ENCODE results near the gene REL.

REL gene

GRCh38 chr2:60947056-60947455, 65.7 kb downstream of the REL start:
- TF ChIP-seq ZNF791 (tag by site-specific recombination; IDR thresholded peaks at IDR 0.05) = no peak
- no peak for TF ChIP-seq ZNF184 (tag by site-specific recombination; IDR thresholded peaks at IDR 0.05)
- no peak for TF ChIP-seq KLF7 (tag by site-specific recombination; IDR thresholded peaks at IDR 0.05; ENCODE audit: borderline replicate concordance)
- no peak for TF ChIP-seq ZNF324 (tag by site-specific recombination; IDR thresholded peaks at IDR 0.05)
- no peak for TF ChIP-seq ZNF629 (tag by site-specific recombination; IDR thresholded peaks at IDR 0.05)
- TF ChIP-seq EGR2 (tag by site-specific recombination; IDR thresholded peaks at IDR 0.05; ENCODE audit: low read depth) = no peak
- no peak for TF ChIP-seq ZNF133 (tag by site-specific recombination; IDR thresholded peaks at IDR 0.05)
- TF ChIP-seq ZNF670 (tag by site-specific recombination; IDR thresholded peaks at IDR 0.05; ENCODE audit: low read depth) = no peak
- TF ChIP-seq ZNF530 (tag by site-specific recombination; IDR thresholded peaks at IDR 0.05; ENCODE audit: low read depth) = no peak
- TF ChIP-seq ZFP41 (tag by site-specific recombination; IDR thresholded peaks at IDR 0.05; ENCODE audit: borderline replicate concordance) = no peak
- TF ChIP-seq HIC1 (tag by site-specific recombination; IDR thresholded peaks at IDR 0.05) = no peak
- no peaks in the 10 kb centered on the region for H3K4me1 ChIP-seq (ENCODE audit: control insufficient read depth, insufficient read depth, low read length)
- no peaks in the 10 kb centered on the region for H3K9me3 ChIP-seq (ENCODE audit: control insufficient read depth, insufficient read depth, low read depth, low read length)
- no peak overlapping the region for H3K4me3 ChIP-seq (ENCODE audit: low read depth, low read length)
- no peak overlapping the region for H3K27ac ChIP-seq (ENCODE audit: extremely low read depth, low read depth, low read length)
- H3K36me3 ChIP-seq (ENCODE audit: control insufficient read depth in 2 of 2, insufficient read depth in 1 of 2, low read length in 2 of 2) = no peaks in the 10 kb centered on the region
- CTCF ChIA-PET = interaction anchor here (0.6 to 1.3 kb wide), 4 partner anchors 9 to 189 kb away, joined by 3 to 6 read pairs (median 3); no protein-coding TSS in a partner anchor
- POLR2A ChIA-PET = no interaction called here

DNA sequence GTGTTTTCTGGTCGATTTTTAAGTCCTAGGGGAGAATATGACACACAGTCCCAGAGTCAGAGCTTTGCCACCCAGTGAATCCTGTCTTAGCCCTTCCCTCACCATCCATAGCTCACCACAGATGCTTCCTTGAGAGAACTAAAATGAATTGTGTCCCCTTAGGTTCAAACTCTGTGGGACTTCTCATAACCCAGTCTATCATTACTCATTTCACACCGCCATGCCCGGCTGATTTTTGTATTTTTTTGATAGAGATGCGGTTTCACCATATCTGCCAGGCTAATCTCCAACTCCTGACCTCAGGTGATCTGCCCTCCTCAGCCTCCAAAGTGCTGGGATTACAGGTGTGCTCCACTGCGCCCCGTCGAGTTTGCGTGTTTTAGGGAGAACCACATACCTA, 66.8 kb downstream of the REL start:
- H3K27ac ChIP-seq (ENCODE audit: extremely low read depth, low read depth, low read length) = no peak overlapping the region
- no peaks in the 10 kb centered on the region for H3K9me3 ChIP-seq (ENCODE audit: control insufficient read depth, insufficient read depth, low read depth, low read length)
- no peak for TF ChIP-seq ZNF555 (tag by site-specific recombination; conservative IDR thresholded peaks at IDR 0.05)
- TF ChIP-seq ZNF585B (tag by site-specific recombination; IDR thresholded peaks at IDR 0.05) = no peak
- TF ChIP-seq ZNF623 (tag by site-specific recombination; IDR thresholded peaks at IDR 0.05) = no peak
- TF ChIP-seq BCL11B (tag by site-specific recombination; IDR thresholded peaks at IDR 0.05; ENCODE audit: low read depth) = no peak
- peaks cover 0 to 3% of the 10 kb centered on the region in 2 experiments; a peak in 1 of 3 replicates for H3K36me3 ChIP-seq (ENCODE audit: control insufficient read depth in 2 of 2, insufficient read depth in 1 of 2, low read length in 2 of 2)
- H3K4me1 ChIP-seq (ENCODE audit: control insufficient read depth, insufficient read depth, low read length) = no peaks in the 10 kb centered on the region
- no peak overlapping the region for H3K4me3 ChIP-seq (ENCODE audit: low read depth, low read length)
- CTCF ChIA-PET = interaction anchor here (1.3 kb wide), 1 partner anchor 10 kb away, joined by 3 read pairs; no protein-coding TSS in a partner anchor
- POLR2A ChIA-PET = no interaction called here

- Histone ChIP-seq H3K4me3 (ENCODE audit: low read depth, low read length) (no peak overlapping the region), H3K27ac (ENCODE audit: extremely low read depth, low read depth, low read length) (no peak overlapping the region), H3K4me1 (ENCODE audit: control insufficient read depth, insufficient read depth, low read length) (no peaks in the 10 kb centered on the region), H3K36me3 (ENCODE audit: control insufficient read depth in 2 of 2, insufficient read depth in 1 of 2, low read length in 2 of 2) (peaks cover 0 to 3% of the 10 kb centered on the region in 2 experiments; a peak in 1 of 3 replicates), H3K9me3 (ENCODE audit: control insufficient read depth, insufficient read depth, low read depth, low read length) (no peaks in the 10 kb centered on the region)
- POLR2A ChIA-PET = no interaction called here
- CTCF ChIA-PET = no interaction called here
- TF ChIP-seq ZBTB6 (tag by site-specific recombination; IDR thresholded peaks at IDR 0.05) (no peak), SP7 (tag by site-specific recombination; IDR thresholded peaks at IDR 0.05) (no peak), ZNF530 (tag by site-specific recombination; IDR thresholded peaks at IDR 0.05; ENCODE audit: low read depth) (no peak), ZNF175 (tag by site-specific recombination; IDR thresholded peaks at IDR 0.05) (no peak), REPIN1 (tag by site-specific recombination; IDR thresholded peaks at IDR 0.05; ENCODE audit: low read depth) (no peak), ZFP69B (tag by site-specific recombination; IDR thresholded peaks at IDR 0.05) (no peak), MYNN (tag by site-specific recombination; IDR thresholded peaks at IDR 0.05; ENCODE audit: borderline replicate concordance) (no peak), BCL6B (tag by site-specific recombination; IDR thresholded peaks at IDR 0.05) (no peak), ZNF548 (tag by site-specific recombination; IDR thresholded peaks at IDR 0.05) (no peak), ZNF404 (tag by site-specific recombination; IDR thresholded peaks at IDR 0.05) (no peak), ZSCAN18 (tag by site-specific recombination; IDR thresholded peaks at IDR 0.05) (no peak), ZNF629 (tag by site-specific recombination; IDR thresholded peaks at IDR 0.05) (no peak), YY1 (tag by site-specific recombination; IDR thresholded peaks at IDR 0.05) (no peak)
Observed at GRCh38 chr2:60948926-60949579, 67.7 kb downstream of the REL start.

All from HEK293 (cell line).